HG02840 (cell line): Measurements from ENCODE around the gene DUSP8.

ENCODE experiments used
- ATAC-seq: cut with Tn5 transposase; IDR thresholded peaks from one replicate; pipeline ENCODE4 v1.9.1; 2021; ENCODE audit warnings: mild to moderate bottlenecking, moderate library complexity, moderate number of reproducible peaks; ENCODE audit not compliant: unreplicated experiment, low FRiP score

DUSP8 gene

GRCh38 chr11:1504138-1504537, 67.9 kb downstream of the DUSP8 start:
- ATAC-seq: no peak
